Measurements from ENCODE around the gene POLR2B.
"Not testable (repeated sequence)": the region's sequence is repeated elsewhere in the genome, so short reads cannot be mapped to it uniquely, and the experiment has no call there.

POLR2B gene

DNA sequence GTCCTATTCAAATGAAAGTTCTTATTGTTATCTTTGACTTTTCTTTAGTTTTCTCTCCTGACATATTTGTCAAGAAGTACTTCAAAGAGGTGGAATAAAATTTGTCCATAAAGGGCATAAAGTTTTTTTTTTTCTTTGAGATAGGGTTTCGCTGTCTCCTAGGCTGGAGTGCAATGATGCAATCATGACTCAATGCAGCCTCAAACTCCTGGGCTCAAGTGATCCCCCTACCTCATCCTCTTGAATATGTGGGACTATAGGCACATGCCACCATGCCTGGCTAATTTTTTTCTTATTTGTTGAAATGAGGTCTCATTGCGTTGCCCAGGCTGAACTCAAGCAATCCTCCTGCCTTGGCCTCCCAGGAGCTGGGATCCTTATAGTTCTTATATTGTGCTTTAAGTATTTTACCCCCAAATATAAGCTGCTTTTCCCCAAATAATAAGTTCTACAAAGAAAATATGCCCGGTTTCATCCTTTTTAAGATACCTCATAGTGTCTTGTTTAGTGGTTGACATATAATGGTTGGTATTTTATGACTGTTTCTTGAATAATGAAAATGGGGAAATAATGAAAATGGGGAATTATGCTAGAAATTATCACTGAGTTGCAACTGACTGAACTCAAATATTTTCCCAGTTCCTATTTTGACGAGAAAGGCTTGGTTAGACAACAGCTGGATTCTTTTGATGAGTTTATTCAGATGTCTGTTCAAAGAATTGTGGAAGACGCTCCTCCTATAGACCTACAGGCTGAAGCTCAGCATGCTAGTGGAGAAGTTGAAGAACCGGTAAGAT is 11.6 kb downstream of the POLR2B start:
- DNase-seq = no peak

- DNase-seq = no peak
These were observed 16.8 kb downstream of the POLR2B start for GRCh38 chr4:56995525-56995924.

DNA sequence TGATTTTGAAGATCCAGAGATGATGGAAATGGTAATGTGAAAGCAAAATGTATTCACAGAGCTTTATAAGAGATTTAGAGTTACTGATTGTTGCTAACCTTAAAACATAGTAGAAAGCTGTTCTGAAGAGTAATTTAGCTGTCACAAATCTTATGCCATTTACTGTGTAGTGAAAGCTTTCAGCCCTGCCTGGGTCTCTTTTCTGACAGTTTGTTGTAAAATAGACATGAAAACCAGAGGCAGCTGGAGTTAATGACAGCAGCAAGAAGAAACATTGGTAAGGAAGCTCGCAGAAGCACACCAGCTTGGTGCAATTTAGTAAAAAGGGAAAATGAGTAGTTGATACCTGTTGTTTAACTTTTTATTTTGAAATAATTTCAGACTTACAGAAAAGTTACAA is 21.1 kb downstream of the POLR2B start:
- no peak for DNase-seq

DNA sequence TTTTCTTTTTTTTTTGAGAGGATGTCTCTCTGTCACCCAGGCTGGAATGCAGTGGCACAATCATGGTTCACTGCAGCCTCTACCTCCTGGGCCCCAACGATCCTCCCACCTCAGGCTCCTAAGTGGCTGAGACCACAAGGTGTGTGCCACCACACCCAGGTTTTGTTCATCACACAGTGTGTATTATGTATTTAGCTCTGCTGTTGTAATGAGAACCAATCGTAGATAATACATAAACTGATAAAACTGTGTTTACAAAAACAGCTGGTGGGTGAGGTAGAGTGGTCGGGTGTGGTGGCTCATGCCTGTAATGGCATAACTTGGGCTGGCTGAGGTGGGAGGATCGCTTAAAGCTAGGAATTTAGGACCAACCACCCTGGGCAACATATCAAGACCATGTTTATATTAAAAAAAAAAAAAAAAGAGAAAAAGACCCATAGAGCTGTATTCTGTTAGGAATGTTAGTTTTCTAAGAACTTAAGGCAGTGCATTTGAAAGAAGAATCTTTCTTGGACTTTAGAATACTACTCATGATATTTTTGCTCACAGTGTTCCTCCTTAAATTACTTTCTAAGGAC is 34.9 kb downstream of the POLR2B start:
- no peak for DNase-seq

DNA sequence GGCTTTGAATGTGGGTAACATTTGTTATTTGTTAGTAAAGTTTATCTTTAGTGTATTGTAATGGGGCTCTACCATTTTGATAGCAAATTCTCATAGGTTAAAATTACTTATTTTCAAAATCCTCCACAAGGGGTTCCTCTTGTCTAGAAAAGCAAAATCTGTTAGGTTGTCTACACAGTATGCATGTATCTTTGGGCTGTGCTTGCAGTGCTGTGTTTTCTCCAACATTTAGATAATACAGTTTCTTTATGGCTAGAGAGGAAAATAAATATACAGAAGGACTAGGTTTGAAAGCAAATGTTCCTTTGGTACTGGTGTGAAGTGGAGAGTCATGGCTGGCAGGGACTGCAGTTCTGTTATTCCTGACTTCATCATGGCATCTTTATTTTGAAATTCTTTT is 40.3 kb downstream of the POLR2B start:
- DNase-seq = no peak

- no peak for DNase-seq
These were observed 41.9 kb downstream of the POLR2B start for GRCh38 chr4:57020467-57021101.

GRCh38 chr4:57023104-57023503 is 44.4 kb downstream of the POLR2B start:
- DNase-seq = no peak

- no peak for DNase-seq
These were observed 55.8 kb downstream of the POLR2B start for GRCh38 chr4:57034520-57034919.

DNA sequence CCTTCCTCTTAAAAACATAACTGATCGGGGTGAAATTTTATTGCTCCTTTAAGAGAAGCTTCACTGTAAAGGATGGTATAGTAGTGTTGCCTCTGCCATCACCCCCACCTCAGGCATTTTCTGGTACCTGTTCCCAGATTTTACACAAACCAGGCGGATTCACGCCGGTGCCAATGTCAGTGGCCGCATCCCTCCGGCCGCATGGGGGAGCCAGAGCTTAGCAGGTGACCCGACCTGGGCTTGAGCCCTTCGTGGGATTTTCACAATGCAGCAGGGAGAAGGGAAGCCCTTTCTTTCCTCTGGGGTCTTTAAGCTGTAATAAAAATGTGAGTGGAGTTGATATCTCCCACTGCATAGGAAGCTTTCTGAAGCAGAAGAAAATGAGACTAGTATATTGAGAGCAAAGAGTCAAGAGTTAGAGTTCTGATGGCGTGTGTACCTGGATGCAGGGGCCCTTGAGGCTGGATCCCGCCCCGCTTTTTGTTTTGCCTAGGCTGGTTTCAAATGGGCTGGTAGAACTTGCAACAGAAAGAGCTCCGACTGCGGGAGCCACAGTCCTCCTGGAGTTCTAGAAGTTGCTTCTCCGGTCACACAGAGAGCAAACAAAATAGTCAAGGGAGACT is 59.4 kb downstream of the POLR2B start:
- no peak for DNase-seq

- no peak for DNase-seq
These were observed 60.6 kb downstream of the POLR2B start for GRCh38 chr4:57039345-57039744.

DNA sequence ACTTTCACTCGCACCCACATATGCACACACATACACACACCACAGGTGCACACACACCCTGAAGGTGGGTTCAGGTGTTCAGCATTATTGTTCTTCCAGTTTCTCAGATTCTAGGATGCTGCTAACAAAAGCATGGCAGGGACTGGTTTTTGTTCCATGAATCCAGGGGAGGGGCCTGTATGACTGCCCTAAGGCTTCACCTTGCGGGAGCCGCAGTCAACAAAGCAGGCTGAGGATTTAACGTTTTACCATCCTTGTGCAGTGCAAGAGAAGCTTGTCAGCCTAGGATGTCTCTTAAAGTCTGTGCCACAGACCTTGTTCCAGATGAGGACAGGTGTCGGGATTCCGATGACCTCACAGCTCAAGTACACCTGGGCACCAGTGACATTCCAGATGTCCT is 61.8 kb downstream of the POLR2B start:
- no peak for DNase-seq

DNA sequence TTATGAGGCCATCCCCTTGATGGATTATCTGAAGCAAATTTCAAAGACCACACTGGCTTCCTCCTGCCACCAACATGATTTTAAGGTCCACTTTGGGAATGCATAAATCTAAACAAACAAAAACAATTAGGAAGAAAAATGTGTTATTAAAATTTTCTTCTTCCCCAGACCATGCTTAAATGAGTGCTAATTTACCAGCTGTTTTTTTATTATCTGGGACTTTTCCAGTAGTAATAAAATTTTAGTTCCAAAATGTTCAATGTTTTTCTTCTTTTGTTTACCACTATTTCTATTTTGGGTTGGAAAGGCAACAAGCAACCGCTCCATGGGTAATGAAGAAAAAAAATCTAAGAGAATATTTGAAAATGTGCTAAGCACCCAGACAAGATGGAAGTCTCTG is 62.3 kb downstream of the POLR2B start:
- DNase-seq = no peak

DNA sequence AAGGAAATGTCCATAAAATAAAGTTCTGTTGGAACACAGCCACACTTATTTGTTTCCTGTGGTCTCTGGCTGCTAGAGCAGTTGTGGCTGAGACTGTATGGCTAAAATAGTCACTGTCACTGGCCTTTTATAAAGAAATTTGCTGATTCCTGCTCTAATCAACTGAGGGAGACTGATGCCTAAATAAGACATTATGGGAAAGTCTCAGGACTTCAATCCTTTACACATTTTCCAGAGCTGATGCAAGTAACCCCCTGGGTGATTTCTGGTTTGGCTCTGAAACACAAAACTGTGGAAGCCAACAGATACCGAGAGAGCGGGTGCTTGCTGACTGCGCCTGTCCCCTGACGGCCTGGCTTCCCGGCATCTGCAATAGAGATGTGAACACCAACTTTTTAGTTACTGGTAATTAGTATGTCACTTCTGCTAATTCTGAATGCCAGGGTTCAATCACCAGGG is 64.0 kb downstream of the POLR2B start:
- no peak for DNase-seq

DNA sequence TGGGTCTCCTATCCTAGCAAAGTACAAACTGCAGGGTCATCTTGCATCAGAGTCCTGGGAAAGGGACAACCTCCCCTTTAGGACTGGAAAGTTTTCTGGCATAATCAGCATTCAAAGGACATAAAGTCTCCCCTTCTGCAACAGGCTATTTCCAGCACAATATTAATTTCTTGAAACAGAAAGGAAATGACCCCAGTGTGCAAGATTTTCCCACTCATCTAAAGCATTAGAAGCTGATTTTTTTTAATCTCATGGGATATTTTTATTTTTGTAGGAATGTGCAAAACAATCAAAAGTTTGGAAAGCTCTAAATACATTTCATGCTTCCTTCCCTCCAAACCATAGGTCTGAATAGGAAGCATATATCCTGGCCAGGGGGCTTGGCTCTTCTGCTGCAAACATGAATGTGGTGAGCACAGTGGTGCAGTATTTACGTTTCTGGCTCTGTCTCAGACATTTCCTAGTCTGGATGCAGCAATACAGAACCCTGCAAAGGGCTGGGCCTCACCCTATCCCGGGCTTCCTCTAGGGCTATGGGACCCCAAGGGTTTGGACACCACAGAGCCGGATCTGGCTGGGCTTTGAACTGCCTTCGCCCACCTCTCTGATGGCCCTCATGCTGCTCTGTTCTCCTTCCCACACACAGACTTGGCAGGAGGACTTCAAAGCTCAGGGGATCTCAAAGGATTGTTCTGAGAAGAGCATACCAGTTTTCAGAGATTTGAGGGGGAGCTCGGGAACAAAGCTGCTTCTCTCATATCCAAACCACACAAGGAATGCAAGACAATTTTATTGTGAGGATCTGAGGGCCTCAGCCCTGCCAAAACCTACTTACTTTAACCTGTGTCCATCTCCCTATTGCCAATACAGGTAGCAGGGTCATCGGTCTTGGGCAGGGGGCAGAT is 64.9 kb downstream of the POLR2B start:
- no peak for DNase-seq

DNA sequence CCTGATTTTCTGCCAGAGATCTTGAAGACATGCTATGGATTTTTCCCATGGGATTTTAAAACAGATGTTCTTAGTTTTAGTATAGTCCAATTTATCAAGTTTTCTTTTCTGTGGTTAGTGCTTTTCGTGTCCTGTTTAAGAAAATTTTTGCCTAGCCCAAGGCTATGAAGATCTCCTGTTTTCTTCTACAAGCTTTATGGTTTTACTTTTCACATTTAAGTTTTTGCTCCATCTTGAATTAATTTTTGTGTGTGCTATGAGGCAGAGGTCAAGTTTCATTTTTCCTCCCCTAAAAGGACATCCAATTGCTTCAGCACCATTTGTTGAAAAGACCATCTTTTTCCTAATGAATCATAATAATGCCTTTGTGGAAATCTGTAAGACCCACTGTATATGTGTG is 65.6 kb downstream of the POLR2B start:
- DNase-seq = no peak

DNA sequence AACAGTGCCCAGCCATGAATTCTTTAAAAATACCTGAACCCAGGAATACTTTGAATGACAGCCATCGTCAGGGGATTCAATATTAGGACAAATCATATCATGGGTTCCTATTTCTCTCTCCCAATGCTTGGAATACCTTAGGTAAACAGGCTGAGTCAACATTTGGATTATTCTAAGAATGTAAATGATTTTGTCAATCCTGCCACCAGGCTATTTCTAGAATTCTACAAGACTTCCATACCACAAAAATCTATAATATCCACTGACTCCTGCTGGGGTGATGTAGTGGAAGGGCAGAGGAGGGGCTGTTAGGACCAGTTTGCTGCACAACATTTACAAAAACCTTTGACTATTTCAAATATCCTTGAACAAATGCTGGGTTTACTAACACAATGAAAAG is 66.3 kb downstream of the POLR2B start:
- no peak for DNase-seq

DNA sequence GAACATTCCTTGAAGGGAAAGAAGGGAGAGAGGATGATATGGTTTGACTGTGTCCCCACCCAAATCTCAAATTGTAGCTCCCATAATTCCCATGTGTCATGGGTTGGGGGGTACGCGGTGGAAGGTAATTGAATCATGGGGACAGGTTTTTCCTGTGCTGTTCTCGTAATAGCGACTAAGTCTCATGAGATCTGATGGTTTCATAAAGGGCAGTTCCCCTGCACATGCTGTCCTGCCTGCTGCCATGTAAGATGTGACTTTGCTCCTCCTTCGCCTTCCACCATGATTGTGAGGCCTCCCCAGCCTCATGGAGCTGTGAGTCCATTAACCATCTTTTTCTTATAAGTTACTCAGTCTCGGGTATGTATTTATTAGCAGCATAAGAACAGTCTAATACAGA is 68.3 kb downstream of the POLR2B start:
- not testable (repeated sequence) for DNase-seq

GRCh38 chr4:57048590-57049304 is 70.1 kb downstream of the POLR2B start:
- no peak for DNase-seq

GRCh38 chr4:57051095-57051494 is 72.4 kb downstream of the POLR2B start:
- DNase-seq = no peak

DNA sequence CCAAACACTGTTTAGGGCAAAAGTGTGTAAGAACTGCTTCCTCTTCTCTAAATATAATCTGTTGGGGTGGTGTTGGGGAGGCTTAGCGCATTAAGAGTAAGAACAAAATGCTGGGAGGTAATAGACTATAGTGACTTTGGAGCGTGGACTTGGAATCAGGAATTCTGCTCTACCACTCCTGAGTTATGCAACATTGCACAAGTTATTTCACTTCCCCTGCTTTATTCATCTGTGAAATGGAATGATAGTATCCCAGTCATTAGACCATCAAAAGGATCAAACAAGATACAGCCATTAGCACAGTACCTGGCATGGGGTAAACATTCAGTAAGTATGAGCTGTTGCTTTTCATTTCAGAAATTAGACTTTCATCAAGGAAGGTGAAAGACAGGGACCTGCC is 72.8 kb downstream of the POLR2B start:
- DNase-seq = no peak

- DNase-seq = no peak
These were observed 74.8 kb downstream of the POLR2B start for GRCh38 chr4:57053508-57053907.

GRCh38 chr4:57055886-57056285 is 77.2 kb downstream of the POLR2B start:
- DNase-seq = no peak

All from activated CD4-positive, CD25-positive, alpha-beta regulatory T cell treated with anti-CD3 and anti-CD28 coated beads, Interleukin-2, amount 50 U/mL, for 72 hours (primary cell).